T-cell (primary cell): ENCODE measurements around the gene NRSN2. TPM values are rescaled to one million over a fixed set of nuclear protein-coding genes. Genes with fewer than 3 reads are reported as not detected.
A peak's percentile ranks its signal among the peaks of the same experiment; 100 is the strongest.

Experiments used
- ATAC-seq, 4 experiments: fragments of 200-7000 bp in 3 of 4; fragments of 150-1000 bp in 1 of 4; cut with Tn5 transposase; replicated peaks in 1 of 4; 1 replicate in 3 of 4; 2 replicates in 1 of 4; pipeline ENCODE4 v1.10.0; 2021; ENCODE audit warnings: moderate library complexity in 3 of 4, mild to moderate bottlenecking in 2 of 4, moderate number of reproducible peaks in 1 of 4
- CTCF ChIA-PET, 2 donors: fragments of 300-600 bp; sonication (Branson Sonifier 250); formaldehyde crosslinking; loops; one replicate each; lab custom pipeline; 2022; ENCODE audit warnings: antibody characterized with exemption in 2 of 2; lab: Charles Lee
- POLR2A ChIA-PET, 2 donors: fragments of 300-600 bp; sonication (Branson Sonifier 250); formaldehyde crosslinking; loops; one replicate each; lab custom pipeline; 2022; ENCODE audit warnings: antibody characterized with exemption in 2 of 2; lab: Charles Lee
- DNase-seq, 35 experiments: peaks; one replicate each; pipeline versions ENCODE4 v3.0.0 to v3.0.0-alpha.2; 2013 to 2023
- H3K27ac ChIP-seq: one replicate; pipeline ENCODE4 v1.5.1; 2013; ENCODE audit warnings: low read length
- H3K27me3 ChIP-seq, 2 experiments: replicated peaks in 1 of 2; 1 replicate in 1 of 2; 2 replicates in 1 of 2; pipeline versions ENCODE4 v1.6.1 to v1.7.0; 2013; ENCODE audit warnings: low read length in 1 of 2, mixed read lengths in 1 of 2; ENCODE audit not compliant: control insufficient read depth in 2 of 2, insufficient read depth in 2 of 2; ENCODE audit errors: extremely low read depth in 1 of 2
- H3K36me3 ChIP-seq, 2 donors: 1 replicate in 1 of 2; 2 replicates in 1 of 2; pipeline versions ENCODE4 v1.6.1 to v1.7.0; 2013; ENCODE audit warnings: low read length in 1 of 2; ENCODE audit not compliant: control insufficient read depth in 2 of 2, insufficient read depth in 1 of 2; ENCODE audit errors: extremely low read depth in 1 of 2
- H3K4me1 ChIP-seq, 2 experiments: 1 replicate in 1 of 2; 2 replicates in 1 of 2; pipeline versions ENCODE4 v1.6.1 to v1.7.0; 2013; ENCODE audit warnings: low read length in 2 of 2, mixed read lengths in 1 of 2; ENCODE audit not compliant: insufficient read depth in 2 of 2, control insufficient read depth in 1 of 2; ENCODE audit errors: extremely low read depth in 1 of 2
- H3K4me3 ChIP-seq, 2 donors: 1 replicate in 1 of 2; 2 replicates in 1 of 2; pipeline versions ENCODE4 v1.5.1 to v1.7.0; 2013; ENCODE audit warnings: mild to moderate bottlenecking in 2 of 2, low read length in 1 of 2, moderate library complexity in 1 of 2; ENCODE audit not compliant: control insufficient read depth in 1 of 2; ENCODE audit errors: extremely low read depth in 1 of 2
- H3K9me3 ChIP-seq: 2 replicates; pipeline ENCODE4 v1.7.0; 2013
- H3K27ac Mint-ChIP-seq, 2 donors: one replicate each; pipeline ENCODE4 v1.8.0; 2020 to 2021; ENCODE audit warnings: mild to moderate bottlenecking in 2 of 2, mixed read lengths in 2 of 2
- H3K27me3 Mint-ChIP-seq, 2 donors: one replicate each; pipeline ENCODE4 v1.8.0; 2021 to 2022; ENCODE audit warnings: mixed read lengths in 2 of 2
- H3K36me3 Mint-ChIP-seq: one replicate; pipeline ENCODE4 v1.8.0; 2021; ENCODE audit warnings: mixed read lengths
- H3K4me1 Mint-ChIP-seq, 3 donors: one replicate each; pipeline ENCODE4 v1.8.0; 2020 to 2022; ENCODE audit warnings: mixed read lengths in 3 of 3, mild to moderate bottlenecking in 1 of 3
- H3K4me3 Mint-ChIP-seq, 3 donors: one replicate each; pipeline ENCODE4 v1.8.0; 2020 to 2022; ENCODE audit warnings: mild to moderate bottlenecking in 3 of 3, mixed read lengths in 3 of 3, moderate library complexity in 3 of 3
- H3K9me3 Mint-ChIP-seq, 3 donors: one replicate each; pipeline ENCODE4 v1.8.0; 2020 to 2022; ENCODE audit warnings: mixed read lengths in 3 of 3
- WGBS: methylation state at CpG from one replicate; pipeline ENCODE4 v1.1.5; 2013; ENCODE audit warnings: missing lambda C conversion rate; ENCODE audit not compliant: insufficient coverage; 5-methylcytosine and 5-hydroxymethylcytosine counted together
- total RNA-seq, 35 experiments: library from RNA in 6 of 35; stranded (reverse) in 6 of 35; fragments of 120-200 nt in 1 of 35; gene quantifications; one replicate each; pipeline versions ENCODE4 v1.2.1 to v1.2.4 and lab custom pipeline; 2013 to 2026

The NRSN2 gene
- total RNA-seq, 5 donors from 2014 or later (not counting 1 experiment from before 2014, with no cell fraction given): 0.70 to 1.8 (median 1.3) TPM

DNA sequence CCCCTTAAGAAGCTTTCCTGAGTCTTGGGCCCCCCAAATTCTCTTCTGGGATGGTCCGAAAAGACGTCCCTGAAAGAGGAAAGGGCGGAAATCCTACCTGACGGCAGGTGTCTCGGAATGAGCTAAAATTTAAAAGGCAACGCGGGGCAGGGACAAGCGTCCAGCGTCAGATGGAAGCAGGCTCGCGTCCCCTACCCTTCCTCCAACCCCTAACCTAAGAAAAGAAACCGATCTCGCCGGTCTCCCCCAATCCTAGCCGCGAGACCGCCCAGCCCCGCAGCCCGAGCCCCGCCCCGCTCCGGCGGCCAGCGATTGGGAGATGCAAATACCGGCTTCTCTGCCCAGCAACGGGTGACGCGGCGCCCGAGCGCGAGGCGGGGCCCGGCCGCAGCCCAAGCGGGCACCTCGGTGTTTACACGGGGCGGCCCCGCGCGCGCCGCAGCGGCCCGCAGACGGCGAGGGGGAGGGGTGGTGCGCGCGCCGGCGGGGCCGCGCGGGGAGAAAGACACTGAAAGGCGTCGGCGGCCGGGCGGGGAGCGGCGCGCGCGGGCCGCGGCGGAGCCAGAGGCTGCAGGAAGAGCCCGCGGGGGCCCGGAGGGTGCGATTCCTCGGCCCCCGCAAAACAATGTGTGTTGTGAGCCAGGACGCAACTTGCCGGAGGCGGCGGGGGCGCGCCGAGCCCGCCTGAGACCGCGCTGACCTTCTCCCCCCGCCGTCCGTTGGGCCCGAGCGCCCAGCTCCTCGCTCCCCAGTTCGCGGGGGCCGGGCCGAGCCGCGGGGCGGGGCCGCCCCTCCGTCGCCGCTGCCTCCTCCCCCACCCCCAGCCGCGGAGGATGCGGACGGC, 21.6 kb upstream of the NRSN2 start, which contains the start of gene SOX12:
Gene SOX12 (plus strand): TSS at position 508 of the 844 bp plus-strand sequence. CDS start 373 bp downstream, outside the sequence.
- H3K4me3 ChIP-seq: peak within 1 kb of the TSS; percentile 73 to 84
- POLR2A ChIA-PET: interaction anchor here in 1 of 2 donors (0.8 kb wide), 1 partner anchor 15 kb away, joined by 4 read pairs; no protein-coding TSS in a partner anchor
- H3K4me1 ChIP-seq: peaks cover 12 to 42% of the 10 kb centered on the region in 2 experiments
- peak within 1 kb of the TSS; percentile 62 for H3K27ac ChIP-seq
- no peaks in the 10 kb centered on the region for H3K27me3 ChIP-seq
- Mint-ChIP-seq H3K27ac (peak within 1 kb of the TSS; percentile 81 to 90), H3K4me1 (peaks cover 28 to 32% (median 29%) of the 10 kb centered on the region in 3 donors), H3K4me3 (peak within 1 kb of the TSS; percentile 84 to 90 (median 87)), H3K36me3 (peaks cover 3% of the 10 kb centered on the region), H3K9me3 (no peaks in the 10 kb centered on the region), H3K27me3 (no peaks in the 10 kb centered on the region)
- H3K36me3 ChIP-seq: no peaks in the 10 kb centered on the region
- no peaks in the 10 kb centered on the region for H3K9me3 ChIP-seq
- CTCF ChIA-PET: interaction anchor here in 1 of 2 donors (0.6 to 2.1 kb wide), 4 partner anchors 26 to 505 kb away, joined by 3 to 11 read pairs (median 3); no protein-coding TSS in a partner anchor
- DNase-seq: peak; percentile 90 to 98 (median 95)
- under 1% methylated on average over 93 of the region's 106 CpGs for WGBS
- ATAC-seq: peak; percentile 75 to 79 (median 78)

DNA sequence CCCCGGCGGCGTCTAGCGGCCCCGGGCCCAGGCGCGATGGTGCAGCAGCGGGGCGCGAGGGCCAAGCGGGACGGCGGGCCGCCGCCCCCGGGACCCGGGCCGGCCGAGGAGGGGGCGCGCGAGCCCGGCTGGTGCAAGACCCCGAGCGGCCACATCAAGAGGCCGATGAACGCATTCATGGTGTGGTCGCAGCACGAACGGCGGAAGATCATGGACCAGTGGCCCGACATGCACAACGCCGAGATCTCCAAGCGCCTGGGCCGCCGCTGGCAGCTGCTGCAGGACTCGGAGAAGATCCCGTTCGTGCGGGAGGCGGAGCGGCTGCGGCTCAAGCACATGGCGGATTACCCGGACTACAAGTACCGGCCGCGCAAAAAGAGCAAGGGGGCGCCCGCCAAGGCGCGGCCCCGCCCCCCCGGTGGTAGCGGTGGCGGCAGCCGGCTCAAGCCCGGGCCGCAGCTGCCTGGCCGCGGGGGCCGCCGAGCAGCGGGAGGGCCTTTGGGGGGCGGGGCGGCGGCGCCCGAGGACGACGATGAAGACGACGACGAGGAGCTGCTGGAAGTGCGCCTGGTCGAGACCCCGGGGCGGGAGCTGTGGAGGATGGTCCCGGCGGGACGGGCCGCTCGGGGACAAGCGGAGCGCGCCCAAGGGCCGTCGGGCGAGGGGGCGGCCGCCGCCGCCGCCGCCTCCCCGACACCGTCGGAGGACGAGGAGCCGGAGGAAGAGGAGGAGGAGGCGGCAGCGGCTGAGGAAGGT, 20.8 kb upstream of the NRSN2 start:
- Mint-ChIP-seq H3K4me1 (peaks cover 31 to 35% (median 31%) of the 10 kb centered on the region in 3 donors), H3K4me3 (peak overlapping the region; percentile 73 to 90 (median 79)), H3K27ac (peak overlapping the region; percentile 67 to 76), H3K9me3 (no peaks in the 10 kb centered on the region), H3K36me3 (peaks cover 3% of the 10 kb centered on the region), H3K27me3 (no peaks in the 10 kb centered on the region)
- peaks cover 12 to 42% of the 10 kb centered on the region in 2 experiments for H3K4me1 ChIP-seq
- CTCF ChIA-PET: no interaction called here
- ATAC-seq: peak in 3 of 4 experiments; percentile 1 to 3 (median 2)
- H3K9me3 ChIP-seq: no peaks in the 10 kb centered on the region
- POLR2A ChIA-PET: no interaction called here
- no peaks in the 10 kb centered on the region for H3K27me3 ChIP-seq
- peak overlapping the region; percentile 47 for H3K27ac ChIP-seq
- DNase-seq: peak in 24 of 35 experiments; percentile 18 to 64 (median 36)
- under 1% methylated on average over 102 of the region's 103 CpGs for WGBS
- no peaks in the 10 kb centered on the region for H3K36me3 ChIP-seq
- peak overlapping the region; percentile 63 to 64 for H3K4me3 ChIP-seq

DNA sequence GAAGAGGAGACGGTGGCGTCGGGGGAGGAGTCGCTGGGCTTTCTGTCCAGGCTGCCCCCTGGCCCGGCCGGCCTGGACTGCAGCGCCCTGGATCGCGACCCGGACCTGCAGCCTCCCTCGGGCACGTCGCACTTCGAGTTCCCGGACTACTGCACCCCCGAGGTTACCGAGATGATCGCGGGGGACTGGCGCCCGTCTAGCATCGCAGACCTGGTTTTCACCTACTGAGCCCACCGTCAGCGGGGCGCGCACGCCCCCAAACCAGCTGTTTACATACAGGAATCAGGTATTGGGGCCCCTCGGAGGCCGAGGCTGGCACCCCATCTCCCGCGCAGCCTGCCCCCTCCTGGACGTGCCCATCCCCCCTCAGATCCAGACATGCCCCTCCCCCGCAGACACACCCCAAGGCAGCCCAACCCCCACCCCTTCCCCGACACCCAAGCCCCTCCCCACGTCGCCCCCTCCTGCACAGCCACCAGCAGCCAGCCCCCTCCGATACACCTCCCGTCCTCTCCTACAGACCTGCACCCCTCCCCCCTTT, 20.2 kb upstream of the NRSN2 start:
- Histone ChIP-seq H3K4me3 (peak overlapping the region; percentile 43 to 64), H3K27me3 (no peaks in the 10 kb centered on the region), H3K27ac (peak overlapping the region; percentile 71), H3K36me3 (no peaks in the 10 kb centered on the region), H3K4me1 (peaks cover 12 to 42% of the 10 kb centered on the region in 2 experiments), H3K9me3 (no peaks in the 10 kb centered on the region)
- WGBS: 3% methylated on average over 32 of the region's 38 CpGs
- Mint-ChIP-seq H3K4me1 (peaks cover 31 to 35% (median 31%) of the 10 kb centered on the region in 3 donors), H3K27me3 (no peaks in the 10 kb centered on the region), H3K36me3 (no peaks in the 10 kb centered on the region), H3K27ac (peak overlapping the region; percentile 43 to 44), H3K4me3 (peak overlapping the region; percentile 70 to 90 (median 72)), H3K9me3 (no peaks in the 10 kb centered on the region)
- no peak for ATAC-seq
- ChIA-PET POLR2A (no interaction called here), CTCF (no interaction called here)
- DNase-seq: peak in 5 of 35 experiments; percentile 16 to 32 (median 17)

DNA sequence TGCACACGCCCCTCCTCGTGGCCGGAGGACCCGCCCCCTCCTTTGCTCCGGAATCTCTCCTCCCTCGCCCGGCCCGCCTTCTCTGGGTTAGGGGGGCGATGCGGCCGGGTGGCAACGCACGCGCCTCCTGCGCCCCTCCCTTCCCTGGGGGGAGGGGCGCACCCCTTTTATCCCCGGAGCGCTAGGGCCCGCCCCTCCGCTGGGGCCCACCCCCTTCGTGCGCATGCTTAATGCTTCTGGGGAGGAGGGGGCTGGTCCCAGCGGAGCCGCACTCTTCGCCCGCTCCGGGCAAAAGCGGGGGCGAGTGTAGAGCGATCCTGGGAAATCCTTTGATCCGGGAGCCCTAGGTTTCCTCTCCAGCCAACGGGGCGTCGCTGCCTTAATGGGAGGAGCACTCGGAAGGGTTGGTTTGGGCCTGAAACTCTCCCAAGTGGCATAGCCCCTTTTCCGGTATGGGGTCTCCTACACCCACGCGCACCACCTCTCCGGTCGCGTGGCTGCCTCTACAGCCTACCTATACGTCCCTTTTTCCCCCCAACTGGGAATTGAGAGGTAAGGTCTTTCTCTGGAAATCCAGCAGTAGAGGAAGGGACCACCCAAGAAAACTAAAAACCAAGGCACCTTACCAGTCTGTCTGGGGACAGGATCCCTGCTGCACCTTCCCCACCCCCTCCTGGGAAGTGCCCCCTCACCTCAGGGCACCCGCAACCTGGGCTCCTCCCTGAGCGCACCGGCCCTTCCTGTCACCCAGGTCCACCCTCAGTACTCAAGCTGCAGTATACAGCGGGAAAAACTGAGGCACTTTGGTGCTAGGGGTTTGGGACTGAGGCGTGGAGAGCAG, 19.5 kb upstream of the NRSN2 start:
- peaks cover 31 to 35% (median 31%) of the 10 kb centered on the region in 3 donors for H3K4me1 Mint-ChIP-seq
- ATAC-seq (peak; percentile 6 to 33 (median 12)), DNase-seq (peak; percentile 53 to 85 (median 73))
- no peaks in the 10 kb centered on the region for H3K36me3 Mint-ChIP-seq
- peak overlapping the region; percentile 54 to 90 (median 70) for H3K4me3 Mint-ChIP-seq
- CTCF ChIA-PET: no interaction called here
- no peaks in the 10 kb centered on the region for H3K9me3 Mint-ChIP-seq
- peak overlapping the region; percentile 79 to 84 for H3K27ac Mint-ChIP-seq
- Histone ChIP-seq H3K36me3 (no peaks in the 10 kb centered on the region), H3K4me1 (peaks cover 12 to 42% of the 10 kb centered on the region in 2 experiments), H3K27ac (peak overlapping the region; percentile 71), H3K9me3 (no peaks in the 10 kb centered on the region), H3K4me3 (peak overlapping the region; percentile 43 to 60), H3K27me3 (no peaks in the 10 kb centered on the region)
- POLR2A ChIA-PET: no interaction called here
- no peaks in the 10 kb centered on the region for H3K27me3 Mint-ChIP-seq
- WGBS: 10% methylated on average over 22 of the region's 47 CpGs

DNA sequence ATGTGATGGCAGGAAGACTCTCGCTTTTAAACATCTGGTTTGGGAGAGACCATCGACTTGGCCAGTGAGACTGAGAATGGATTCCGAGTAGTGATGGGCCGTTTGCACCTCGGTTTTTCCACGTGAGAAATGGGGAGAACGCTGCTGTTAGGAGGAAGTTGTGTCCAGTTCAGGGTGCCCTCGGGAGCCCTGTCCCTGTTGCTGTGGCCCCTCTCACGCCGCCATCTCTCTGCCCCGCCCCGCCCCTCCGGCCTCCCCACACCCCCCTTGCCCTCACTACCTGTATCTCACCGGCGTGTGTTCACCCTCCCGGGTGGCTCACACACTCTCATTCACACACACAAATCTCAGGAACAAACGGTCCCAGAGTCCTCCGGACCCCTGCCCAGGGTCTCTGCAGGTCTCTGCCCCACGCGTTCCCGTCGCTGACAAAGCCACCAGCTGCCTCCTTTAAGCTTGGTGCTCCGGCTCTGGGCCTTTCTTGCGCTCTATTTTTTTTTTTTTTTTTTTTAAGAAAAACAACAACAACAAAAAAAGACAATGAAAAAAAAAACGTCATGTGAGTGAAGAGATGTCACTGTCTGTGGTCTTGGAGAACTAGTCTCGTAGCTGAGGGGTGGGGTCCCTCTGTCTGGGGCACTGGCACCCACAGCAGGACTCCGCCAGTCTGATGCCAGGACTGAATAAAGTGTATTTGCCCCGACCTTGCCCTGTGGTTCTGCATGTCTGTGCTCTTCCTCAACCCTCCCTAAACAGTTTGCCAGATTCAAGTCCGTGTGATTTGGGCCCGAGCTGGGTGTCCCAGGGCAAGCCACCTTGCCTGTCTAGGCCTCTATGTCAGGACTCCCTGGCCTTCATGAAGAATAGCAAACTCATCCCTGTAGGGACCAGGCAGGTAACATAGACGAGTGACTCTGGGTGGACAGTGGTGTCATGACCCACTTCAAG, 18.6 kb upstream of the NRSN2 start:
- peaks cover 31 to 35% (median 31%) of the 10 kb centered on the region in 3 donors for H3K4me1 Mint-ChIP-seq
- no peaks in the 10 kb centered on the region for H3K9me3 Mint-ChIP-seq
- Histone ChIP-seq H3K9me3 (no peaks in the 10 kb centered on the region), H3K4me1 (peaks cover 12 to 42% of the 10 kb centered on the region in 2 experiments), H3K4me3 (peak overlapping the region in 1 of 2 donors; percentile 60), H3K36me3 (no peaks in the 10 kb centered on the region), H3K27me3 (no peaks in the 10 kb centered on the region), H3K27ac (peak overlapping the region; percentile 71)
- peak overlapping the region; percentile 54 to 90 (median 68) for H3K4me3 Mint-ChIP-seq
- CTCF ChIA-PET: interaction anchor here in 1 of 2 donors (0.7 to 2.2 kb wide), 2 partner anchors 17 to 64 kb away, joined by 4 to 7 read pairs; no protein-coding TSS in a partner anchor
- 83% methylated on average over 8 of the region's 31 CpGs for WGBS
- DNase-seq (peak in 2 of 35 experiments; percentile 11 to 31), ATAC-seq (no peak)
- H3K27ac Mint-ChIP-seq: peak overlapping the region; percentile 79 to 84
- POLR2A ChIA-PET: no interaction called here
- no peaks in the 10 kb centered on the region for H3K27me3 Mint-ChIP-seq
- H3K36me3 Mint-ChIP-seq: no peaks in the 10 kb centered on the region
